Stimulated activated CD8-positive, alpha-beta memory T cell treated with anti-CD3 and anti-CD28 coated beads, Interleukin-7, amount 100 ng/mL, for 48 hours (primary cell): ENCODE measurements around the gene FGFR2.
"Not testable (repeated sequence)": the region's sequence is repeated elsewhere in the genome, so short reads cannot be mapped to it uniquely, and the experiment has no call there.

Experiments used
- DNase-seq, 2 donors: peaks; one replicate each; pipeline ENCODE4 v3.0.0-alpha.2; 2020; ENCODE audit warnings: low read depth in 1 of 2; ENCODE audit errors: extremely low read depth in 1 of 2

The FGFR2 gene

DNA sequence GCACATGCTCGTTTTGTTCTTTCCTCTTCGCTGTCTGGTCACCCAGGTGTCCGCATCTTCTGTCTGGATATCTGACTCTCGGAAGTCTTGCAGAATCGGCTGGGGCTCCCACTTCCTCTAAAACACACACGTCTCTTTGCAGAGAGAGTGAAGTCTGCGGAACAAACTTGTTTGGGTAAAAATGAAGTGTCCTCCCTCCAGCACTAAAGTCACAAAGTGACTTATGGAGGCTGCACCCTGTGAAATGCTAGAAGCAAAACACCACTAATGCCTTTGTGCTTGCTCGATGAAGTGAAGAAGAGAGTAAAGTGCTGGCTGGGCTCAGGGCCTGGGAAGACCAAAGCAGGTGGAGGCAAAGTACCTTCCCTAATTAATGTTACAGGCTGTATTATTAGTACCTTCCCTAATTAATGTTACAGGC, 71.4 kb downstream of the FGFR2 start:
- no peak for DNase-seq

DNA sequence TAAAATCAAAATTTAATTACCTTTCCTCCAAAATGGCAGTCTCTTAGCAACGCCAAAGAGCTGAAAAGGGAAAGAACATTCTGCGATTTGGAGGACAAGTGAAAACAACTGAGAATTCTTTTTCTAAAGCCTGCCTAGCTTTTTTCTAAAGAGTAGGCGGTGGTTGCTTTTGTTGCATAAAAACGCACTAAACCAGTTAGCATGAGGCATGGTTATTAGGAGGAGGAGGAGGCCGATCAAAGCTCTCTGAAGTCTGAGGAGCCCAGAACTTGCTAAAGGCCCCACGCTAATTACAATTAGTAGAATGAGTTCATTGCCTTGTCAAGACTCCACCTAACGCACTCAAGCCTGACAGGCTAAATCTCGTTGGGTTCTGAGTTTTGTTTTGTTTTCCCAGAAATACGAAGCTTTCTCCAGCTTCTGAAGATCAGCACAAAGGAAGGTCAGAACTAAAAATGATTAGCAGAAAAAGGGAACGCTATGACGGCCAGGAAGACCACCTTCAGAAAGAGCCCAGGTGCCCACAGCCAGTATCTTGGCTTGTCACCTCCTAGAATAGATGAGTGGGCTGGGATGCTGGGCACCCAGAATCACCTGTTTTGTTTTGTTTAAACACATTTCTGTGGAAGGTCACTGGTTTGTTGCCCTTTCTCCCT, 72.0 kb downstream of the FGFR2 start:
- DNase-seq: no peak

DNA sequence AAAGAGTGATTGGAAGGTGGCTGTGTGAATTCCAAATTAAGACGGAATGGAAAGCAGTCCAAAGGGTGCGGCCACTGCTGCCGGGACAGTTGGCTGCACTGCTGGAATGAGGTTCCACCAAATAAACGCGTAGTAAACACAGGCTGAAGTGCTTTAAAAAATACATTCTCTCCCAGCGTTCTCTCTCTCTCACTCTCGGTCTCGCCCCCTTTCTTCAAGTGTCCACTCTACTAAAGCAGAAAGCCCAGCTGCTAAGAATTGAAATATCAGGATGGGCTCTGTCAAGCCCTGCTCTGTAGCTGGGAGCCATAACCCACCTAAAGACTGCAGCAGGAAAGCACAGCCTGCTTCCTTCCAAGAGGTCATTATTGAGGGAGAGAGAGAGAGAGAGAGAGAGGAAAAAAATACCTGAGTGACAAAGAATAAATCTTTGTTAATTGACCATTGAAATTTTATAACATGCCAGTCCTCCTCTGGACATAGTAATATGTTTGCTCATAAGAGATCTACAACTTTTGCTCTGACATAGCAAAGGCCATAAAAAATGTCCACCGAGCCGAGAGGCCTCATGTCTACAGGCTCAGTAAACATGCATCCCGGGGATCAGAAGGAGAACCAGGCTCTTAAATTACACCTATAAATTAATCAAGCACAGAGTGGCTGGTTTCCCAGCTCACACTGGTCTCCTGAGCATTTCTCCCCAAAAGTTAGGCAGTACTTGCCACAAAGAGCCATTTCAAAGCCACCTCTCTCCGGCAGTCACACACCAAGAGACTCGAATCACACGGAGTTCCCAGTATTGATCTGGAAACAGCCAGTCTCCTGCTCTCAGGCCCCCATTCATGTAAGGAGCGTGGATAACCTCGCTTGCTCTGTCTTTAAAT, 72.8 kb downstream of the FGFR2 start:
- no peak for DNase-seq

DNA sequence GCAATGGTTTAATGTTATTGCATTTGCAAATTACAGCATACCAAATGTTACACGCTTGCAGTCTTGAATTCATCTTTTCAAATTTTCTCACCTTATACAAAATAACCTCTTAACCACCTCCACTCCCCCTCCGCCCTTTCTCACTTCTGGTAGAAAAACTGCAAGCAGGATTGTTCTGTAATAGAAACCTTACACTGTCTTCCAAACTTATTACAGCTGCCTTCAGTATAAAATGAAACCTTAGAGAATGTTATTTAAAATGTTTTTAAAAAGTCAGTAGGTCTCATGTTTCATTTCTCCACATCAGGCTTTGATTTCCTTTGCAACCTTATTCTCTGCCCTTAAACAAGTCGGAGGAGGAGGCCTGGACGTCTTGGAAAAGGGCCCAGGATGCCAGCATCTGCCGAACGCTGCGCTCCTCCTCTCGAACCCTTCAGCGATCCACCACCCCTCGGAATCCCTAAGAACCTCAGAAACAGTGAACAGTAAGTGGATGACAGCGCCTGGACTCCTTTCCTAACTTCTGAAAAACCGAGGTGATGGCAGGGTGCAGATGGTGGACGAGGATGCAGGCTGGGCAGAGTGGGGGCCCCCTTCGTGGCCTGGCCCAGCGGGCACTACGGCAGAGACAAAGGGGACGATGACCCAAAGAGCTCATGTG, 74.0 kb downstream of the FGFR2 start:
- no peak for DNase-seq

DNA sequence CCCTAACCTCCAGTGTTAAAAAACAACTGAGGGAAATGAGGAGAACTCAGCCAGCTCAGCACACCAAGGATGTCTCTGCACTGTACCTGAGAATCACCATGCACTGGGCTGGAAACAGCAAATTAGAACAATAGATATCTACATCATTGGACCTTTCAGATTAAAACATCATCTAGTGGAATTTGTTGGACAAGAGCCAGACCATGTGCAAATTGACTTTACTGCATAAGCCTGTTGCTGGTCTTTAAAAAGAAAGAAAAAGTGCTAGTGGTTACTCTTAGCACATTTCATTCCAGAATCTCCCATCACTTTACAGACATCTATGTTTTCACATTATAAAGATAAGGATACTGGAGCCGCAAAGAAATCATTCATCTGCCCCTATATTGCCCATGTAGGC, 75.4 kb downstream of the FGFR2 start:
- no peak for DNase-seq

DNA sequence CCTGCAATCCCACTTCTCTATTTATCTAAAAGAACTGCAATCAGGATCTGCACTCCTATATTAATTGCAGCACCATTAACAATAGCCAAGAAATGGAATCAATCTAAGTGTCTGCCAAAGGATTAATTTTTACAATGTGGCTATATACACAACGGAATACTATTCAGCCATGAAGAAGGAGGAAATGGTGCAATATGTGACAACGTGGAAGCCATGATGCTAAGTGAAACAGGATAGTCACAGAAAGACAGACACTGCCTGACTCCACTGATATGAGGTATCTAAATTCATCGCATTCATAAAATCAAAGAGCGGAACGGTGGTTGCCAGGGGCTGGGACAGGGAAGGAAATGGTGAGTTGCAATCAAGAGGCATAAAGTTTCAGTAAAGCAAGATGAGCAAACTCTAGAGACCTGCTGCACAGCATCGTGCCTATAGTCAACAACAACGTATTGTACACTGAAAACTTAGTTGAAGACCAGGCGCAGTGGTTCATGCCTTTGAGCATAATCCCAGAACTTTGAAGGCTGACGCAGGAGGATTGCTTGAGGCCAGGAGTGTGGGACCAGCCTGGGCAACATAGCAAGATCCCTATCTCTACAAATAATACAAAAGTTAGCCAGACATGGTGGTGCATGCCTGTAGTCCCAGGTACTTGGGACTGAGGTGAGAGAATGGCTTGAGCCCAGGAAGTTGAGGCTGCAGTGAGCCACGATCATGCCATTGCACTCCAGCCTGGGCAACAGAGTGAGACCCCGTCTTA, 76.3 kb downstream of the FGFR2 start:
- no peak for DNase-seq

DNA sequence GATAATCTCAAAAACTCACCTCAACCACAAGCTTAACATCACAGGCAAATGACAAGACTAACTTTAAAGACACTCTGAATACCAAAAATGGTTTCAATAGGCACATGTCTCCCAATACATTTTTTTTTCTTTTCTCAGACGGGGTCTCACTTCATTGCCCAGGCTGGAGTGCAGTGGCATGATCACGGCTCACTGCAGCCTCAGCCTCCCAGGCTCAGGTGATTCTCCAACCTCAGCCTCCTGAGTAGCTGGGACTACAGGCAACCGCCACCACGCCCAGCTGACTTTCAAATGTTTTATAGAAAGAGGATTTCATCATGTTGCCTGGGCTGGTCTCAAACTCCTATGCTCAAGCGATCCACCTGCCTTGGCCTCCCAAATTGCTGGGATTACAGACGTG, 77.7 kb downstream of the FGFR2 start:
- DNase-seq: not testable (repeated sequence)

DNA sequence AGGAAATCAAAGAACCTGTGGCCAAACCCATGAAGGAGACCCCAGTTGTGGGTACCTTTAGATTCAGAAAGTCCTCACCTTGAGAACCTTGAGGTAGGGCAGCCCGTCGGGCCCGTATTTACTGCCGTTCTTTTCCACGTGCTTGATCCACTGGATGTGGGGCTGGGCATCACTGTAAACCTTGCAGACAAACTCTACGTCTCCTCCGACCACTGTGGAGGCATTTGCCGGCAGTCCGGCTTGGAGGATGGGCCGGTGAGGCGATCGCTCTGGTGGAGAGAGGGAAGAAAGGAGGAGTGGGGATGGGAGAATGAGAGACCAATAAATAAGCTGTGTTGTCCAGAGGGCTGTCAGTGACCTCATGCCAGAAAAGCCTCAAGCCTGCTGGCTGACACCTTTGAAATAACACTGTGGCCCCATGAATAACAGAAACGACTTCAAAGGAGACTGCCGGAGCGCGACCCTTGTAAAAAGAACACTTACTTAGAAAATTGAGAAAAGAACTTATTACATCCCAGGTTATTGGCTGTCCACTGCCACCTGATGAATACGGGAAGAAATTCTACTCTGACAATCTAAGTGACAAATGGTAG, 78.2 kb downstream of the FGFR2 start:
- no peak for DNase-seq

DNA sequence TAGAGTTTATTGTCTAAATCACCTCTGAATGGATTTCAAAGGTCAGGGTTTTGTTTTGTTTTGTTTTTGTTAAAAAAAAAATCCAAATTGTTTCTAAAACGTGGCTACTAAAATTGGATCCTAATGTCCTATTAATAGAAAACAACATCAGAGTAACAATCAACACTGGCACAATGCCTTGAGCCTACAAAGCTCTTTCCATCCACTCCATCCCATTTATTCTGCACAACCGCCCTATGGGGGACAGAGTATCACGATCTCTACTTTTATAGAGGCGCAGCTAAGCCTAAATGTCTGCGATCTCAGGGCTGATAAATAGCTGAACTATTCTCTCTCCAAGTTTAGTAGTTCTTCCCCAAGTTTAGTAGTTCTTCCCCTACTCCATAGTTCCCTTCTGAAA, 78.8 kb downstream of the FGFR2 start:
- DNase-seq: no peak

DNA sequence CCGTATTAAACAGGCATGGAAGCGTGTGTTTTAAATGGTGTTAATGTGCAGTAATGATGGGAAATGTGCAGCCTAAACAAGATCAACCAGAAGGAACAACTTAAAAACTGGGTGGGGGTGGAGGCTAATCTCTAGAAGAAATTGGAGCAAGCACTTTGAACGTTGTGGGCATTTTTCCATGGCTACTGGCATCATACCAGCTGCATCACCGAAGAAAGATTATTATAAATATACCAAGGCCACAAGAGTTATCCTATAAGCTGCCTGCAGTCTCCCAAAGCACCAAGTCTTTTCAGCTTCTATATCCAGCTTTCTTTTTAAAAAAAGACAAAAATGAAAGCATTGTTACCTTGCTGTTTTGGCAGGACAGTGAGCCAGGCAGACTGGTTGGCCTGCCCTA, 79.9 kb downstream of the FGFR2 start:
- no peak for DNase-seq

DNA sequence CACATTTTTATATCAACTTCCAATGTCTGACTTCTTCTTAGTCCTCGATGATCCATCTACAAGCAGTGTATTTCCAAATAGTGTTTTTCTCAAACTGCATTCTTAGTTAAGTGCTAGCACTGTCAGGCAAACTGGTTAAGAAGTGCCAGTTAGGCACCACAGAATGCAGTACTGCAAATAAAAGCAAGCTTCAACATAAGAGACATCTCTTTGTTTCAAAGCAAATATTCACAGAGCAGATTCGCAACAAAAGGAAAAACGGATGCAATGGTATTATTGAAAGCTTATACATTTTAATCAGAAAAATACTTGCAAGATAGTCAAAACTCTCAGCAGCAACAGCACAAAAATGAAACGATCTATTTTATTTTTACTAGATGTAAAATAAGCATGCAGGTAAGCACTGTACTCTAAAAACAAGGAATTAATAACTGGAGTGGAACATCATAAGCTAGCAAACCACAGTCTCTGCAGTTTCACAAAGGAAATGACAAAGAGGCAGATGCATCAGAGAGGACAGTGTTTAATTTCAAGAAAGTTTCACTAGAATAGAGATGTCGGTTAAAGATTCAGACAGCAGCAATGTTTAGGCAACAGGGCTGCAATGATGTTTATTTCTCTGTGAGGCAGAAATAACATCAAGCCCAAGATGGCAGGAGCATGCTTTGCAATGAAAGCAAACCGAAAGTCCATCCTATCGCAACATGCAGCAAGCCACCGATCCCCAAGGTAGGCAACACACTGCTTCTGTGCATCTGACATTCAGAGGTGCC, 82.0 kb downstream of the FGFR2 start:
- DNase-seq: no peak

DNA sequence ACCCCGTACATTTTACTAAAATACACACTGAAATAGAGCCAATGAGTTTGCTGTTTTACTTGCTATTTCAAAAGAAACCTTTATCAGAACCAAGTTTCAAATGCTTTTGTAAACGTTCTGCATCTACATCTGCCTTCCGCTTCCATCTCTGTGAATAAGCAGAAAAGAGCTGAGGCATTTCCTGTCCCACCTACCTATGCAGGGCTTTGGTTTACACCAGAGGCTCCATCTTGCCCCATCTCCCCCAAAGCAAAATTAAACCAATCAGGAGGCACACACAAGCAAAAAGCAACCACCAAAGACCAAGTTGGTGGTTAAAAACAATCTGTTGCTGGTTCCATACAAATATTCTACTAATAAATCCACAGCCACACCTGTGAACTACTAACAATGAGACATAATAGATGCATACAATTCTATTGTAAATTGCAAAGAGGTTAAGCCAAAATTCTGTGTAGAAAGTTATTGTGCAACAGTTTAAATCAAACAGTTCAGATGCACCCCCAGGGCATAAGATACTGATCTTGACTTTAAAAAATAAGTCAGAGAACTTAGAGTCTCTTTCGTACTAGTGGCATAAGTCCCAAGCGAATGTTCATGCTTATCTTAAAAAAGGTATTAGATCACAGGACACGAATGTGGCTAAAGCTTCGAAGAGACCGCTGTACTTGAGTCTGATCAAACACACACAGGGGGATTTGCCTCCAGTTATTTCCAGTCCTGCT, 83.9 kb downstream of the FGFR2 start:
- DNase-seq: no peak

DNA sequence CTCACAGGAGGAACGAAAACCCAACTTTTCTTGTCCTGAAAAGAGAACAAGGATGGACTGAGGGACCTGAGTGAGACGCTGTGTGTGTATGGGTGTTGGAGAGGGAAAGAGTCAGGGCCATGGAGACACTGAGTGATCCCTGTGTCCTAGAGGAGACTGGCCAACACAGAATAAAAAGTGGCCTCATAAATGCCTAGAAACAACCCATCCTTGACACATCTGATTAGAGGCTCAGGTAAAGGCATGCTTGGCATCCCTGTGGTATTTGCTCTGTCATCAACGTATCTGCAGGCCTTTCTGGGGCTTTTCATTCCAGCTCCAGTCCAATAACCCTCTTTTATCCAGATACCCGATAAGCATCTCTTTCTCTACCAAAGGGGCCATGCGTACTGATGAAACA, 86.3 kb downstream of the FGFR2 start:
- DNase-seq: no peak

DNA sequence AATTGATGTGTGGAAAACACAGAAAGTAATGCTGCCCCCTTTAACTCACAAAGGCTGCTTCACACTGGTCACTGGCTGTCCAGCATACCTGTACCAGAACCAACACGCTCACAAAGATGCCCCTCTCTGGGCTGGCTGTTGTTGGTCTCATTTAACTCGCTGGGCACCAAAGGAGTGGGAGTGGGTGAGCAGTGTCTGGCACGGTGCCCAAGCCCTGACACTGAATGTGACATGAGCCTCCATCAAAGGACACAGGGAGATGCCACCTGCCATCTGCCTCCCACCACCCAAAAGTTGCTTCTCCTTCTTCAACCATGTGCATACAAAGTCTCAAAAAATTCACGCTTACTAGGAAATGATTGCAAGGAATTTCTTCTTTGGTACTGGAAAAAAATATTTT, 86.8 kb downstream of the FGFR2 start:
- DNase-seq: no peak

DNA sequence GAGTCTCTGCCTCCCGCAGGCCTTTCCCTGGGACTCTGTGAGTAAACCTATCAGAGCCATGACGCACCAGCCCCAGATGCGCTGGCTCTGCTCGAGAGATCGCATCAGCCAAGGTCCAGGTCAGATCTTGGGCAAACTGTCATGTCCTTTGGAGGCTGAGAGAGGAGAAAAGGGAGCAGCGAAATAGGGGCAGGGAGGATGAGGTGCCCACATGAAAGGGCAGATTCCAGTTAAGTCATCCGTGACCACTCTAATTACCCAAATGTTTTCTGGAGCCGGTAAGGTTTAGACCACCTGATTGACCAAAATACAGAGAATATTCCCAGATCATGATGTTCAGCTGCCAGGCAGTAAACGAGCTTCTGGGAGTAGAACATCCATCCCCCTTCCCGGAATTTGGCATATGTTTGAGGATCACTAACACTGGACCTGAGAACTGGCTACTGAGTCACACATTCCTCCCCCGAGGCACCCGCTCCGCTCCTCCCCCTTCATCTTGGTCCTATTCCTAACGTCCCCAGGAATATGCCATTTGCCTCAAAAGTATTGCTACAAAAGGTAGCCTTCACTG, 88.0 kb downstream of the FGFR2 start:
- DNase-seq: no peak

DNA sequence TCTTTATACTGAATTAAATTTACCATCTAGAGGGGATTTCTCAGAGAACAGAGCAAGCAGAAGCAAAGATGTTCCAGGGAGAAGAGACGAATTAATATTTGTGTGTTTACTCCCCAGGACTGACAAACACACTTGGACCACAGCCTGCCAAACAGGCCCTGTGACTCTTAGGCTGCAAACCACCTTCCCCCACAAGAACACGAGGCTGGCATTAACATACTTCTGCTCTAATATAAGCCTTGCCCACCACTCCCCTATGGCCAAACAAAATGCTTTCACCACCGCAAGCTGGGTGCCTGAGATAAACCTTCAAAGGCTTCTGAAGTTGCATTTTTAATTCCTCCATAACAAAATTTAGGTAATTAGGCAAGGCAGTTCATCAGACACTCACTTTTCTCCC, 88.4 kb downstream of the FGFR2 start:
- DNase-seq: no peak

DNA sequence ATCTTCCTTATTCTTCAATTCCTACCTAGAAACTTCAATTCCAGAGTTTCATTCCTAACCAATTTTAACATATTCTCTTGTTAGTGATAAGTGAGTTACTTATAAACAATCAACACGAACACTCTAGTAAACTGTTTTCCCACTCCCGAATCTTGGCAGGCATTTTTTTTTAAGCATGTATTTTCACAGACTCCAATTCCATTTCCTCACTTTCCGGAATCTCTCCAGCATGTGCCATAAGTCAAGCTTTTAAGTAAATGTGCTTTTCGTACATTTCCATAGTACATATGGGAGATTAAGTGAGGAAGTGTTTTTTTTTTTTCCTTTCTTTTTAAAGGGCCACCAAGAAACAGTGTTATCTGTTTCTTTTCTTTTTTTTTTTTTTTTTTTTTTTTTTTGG, 89.1 kb downstream of the FGFR2 start:
- DNase-seq: no peak

DNA sequence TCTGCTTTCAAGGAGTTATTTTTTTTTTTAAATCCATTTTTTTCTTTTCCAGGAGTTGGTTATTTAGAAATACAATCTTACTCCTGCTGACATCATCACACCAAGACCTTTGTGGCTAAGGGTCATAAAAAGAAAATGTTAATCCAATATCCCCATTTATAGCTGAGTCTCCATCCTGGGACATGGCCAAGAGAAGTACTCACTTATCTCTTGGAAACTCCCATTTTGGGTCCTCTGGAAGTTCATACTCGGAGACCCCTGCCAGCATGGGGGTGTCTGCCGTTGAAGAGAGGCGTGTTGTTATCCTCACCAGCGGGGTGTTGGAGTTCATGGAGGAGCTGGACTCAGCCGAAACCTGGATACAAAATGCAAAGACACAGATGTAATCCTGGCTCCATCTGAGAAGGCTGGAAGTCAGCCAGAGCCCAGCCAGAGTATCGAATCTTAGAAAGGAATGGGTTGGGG, 94.6 kb downstream of the FGFR2 start:
- DNase-seq: no peak

DNA sequence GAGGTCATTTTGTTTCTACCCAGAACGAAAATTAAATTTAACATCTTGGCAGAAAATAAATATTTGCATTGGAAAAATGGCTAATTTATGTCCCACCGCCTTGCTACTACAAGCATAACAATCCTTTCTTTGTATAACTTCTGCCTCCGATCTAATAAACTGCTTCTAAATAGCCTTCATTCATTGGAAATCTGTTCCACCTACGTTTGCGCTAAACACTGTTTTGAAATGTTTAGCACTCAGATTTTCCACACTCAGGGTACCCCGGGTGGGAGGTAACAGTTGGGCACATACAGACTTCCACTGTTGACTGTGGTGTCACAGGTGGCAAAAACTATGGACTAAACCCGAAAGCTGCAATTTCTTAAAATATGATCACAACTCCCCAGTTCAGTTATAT, 96.4 kb downstream of the FGFR2 start:
- no peak for DNase-seq
